Mesodermal cell (in vitro differentiated cells): Measurements from ENCODE around the gene ZIC1.

Experiments
- H3K27ac ChIP-seq: 2 replicates; pipeline ENCODE4 v1.7.0; 2013; ENCODE audit warnings: mild to moderate bottlenecking, low read depth, low read length, moderate library complexity; ENCODE audit not compliant: severe bottlenecking
- H3K36me3 ChIP-seq: 2 replicates; pipeline ENCODE4 v1.7.1; 2013; ENCODE audit warnings: mild to moderate bottlenecking, low read length, moderate library complexity; ENCODE audit not compliant: control insufficient read depth, insufficient read depth
- H3K4me1 ChIP-seq: one replicate; pipeline ENCODE4 v1.7.1; 2013; ENCODE audit warnings: mild to moderate bottlenecking, low read length; ENCODE audit not compliant: insufficient read depth, control insufficient read depth, poor library complexity, severe bottlenecking
- H3K4me3 ChIP-seq: 2 replicates; pipeline ENCODE4 v1.7.0; 2013; ENCODE audit warnings: low read length, control low read depth, mild to moderate bottlenecking; ENCODE audit not compliant: insufficient read depth, poor library complexity, severe bottlenecking; ENCODE audit errors: extremely low read depth
- H3K9me3 ChIP-seq: 2 replicates; pipeline ENCODE4 v1.7.1; 2013; ENCODE audit warnings: mild to moderate bottlenecking, low read length, moderate library complexity; ENCODE audit not compliant: control insufficient read depth
- WGBS, 2 experiments: methylation state at CpG; one replicate each; pipeline ENCODE4 v1.1.5; 2013; ENCODE audit warnings: missing lambda C conversion rate in 2 of 2; ENCODE audit not compliant: insufficient coverage in 2 of 2; 5-methylcytosine and 5-hydroxymethylcytosine counted together

Gene ZIC1

GRCh38 chr3:147380977-147381376, 28.2 kb upstream of the ZIC1 start:
- Histone ChIP-seq H3K4me3 (no peak overlapping the region), H3K27ac (no peak overlapping the region), H3K9me3 (no peaks in the 10 kb centered on the region), H3K36me3 (no peaks in the 10 kb centered on the region), H3K4me1 (no peaks in the 10 kb centered on the region)
- 55 to 69% methylated on average over 3 of the region's 3 CpGs for WGBS, 2 experiments

DNA sequence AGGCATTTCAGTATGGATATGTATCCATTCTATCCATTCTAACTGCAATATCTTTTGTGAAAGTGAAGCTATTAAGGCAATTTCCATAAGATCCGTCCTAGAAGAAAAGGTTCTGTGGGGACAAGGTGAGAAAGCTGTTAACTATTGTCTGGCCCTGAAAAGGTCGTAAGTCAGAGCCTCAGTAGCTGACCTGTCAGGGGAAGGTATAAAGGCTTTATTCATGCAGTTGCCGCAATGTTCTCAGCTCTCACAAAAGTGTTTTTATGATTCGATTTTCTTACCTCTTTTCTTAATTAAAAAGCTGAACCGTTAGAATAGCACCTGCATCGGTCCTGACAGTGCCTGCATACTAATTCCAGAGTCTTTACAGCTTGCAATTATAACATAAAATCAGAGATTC, 27.6 kb upstream of the ZIC1 start:
- Histone ChIP-seq H3K4me1 (no peaks in the 10 kb centered on the region), H3K27ac (no peak overlapping the region), H3K9me3 (no peaks in the 10 kb centered on the region), H3K36me3 (no peaks in the 10 kb centered on the region), H3K4me3 (no peak overlapping the region)
- WGBS, 2 experiments: 35 to 42% methylated on average over 5 to 6 of the region's 6 CpGs

DNA sequence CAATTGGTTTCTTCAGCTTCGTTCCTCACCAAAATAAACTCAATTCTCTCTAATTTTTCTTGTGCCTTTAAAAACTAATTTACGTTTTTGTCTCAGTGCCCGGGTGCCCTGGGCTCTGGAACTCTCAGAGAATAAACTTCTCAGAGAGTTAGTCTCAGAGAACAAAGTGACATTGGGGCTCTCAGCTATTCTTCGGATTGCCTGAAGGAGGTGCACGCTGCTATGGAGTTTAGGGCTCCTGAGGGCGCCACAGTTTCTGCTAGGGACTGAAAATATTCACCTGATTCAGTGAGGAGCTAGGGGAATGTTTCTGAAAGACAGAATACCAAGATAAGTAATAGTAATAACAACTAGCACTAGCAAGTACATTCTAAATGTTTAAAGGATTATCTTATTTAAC, 25.5 kb upstream of the ZIC1 start:
- H3K9me3 ChIP-seq: no peaks in the 10 kb centered on the region
- no peaks in the 10 kb centered on the region for H3K4me1 ChIP-seq
- 22 to 27% methylated on average over 5 of the region's 6 CpGs for WGBS, 2 experiments
- no peak overlapping the region for H3K4me3 ChIP-seq
- no peaks in the 10 kb centered on the region for H3K36me3 ChIP-seq
- H3K27ac ChIP-seq: no peak overlapping the region

DNA sequence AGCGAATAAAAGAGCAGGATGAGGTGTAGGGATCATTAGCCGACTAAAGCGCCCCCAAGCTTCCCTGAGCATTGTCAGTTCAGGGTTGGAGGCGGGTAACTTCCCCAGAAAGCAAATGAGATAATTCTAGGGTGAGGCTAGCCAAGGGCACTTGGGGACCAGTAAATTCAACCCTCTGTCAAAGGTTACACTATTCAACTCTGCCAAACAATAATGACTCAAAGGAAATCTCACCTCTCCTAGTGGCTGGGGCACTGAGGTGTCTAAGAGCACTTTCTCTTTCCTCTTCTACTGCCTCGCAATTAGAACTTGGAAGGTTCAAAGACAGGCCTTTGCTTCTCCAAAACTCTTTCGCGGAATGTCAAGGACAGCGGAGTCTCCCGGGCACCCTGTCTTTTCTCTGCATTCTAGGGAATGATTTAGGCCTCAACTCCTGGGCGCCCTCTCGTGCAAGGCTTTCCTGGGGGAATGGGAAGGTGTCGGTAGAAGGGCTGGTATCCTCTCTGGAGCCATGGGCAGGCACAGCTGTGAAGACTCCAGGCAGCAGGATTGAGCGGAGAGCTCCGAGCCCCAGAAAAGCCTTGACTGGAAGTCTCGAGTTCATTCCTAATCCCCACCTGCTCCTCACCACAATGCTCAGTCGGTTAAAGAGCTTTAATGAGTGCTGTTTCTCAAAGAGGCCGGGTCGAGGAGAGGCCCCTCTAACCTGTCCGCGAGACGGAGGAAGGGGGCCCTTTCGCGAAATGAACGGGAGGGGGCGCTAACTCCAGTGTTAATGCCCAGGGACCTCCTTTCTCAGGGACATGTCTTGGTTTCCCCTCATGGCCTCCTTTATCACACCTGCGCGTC, 24.7 kb upstream of the ZIC1 start:
- WGBS, 2 experiments: 20 to 29% methylated on average over 18 to 25 of the region's 27 CpGs
- Histone ChIP-seq H3K4me3 (no peak overlapping the region), H3K36me3 (no peaks in the 10 kb centered on the region), H3K4me1 (no peaks in the 10 kb centered on the region), H3K9me3 (no peaks in the 10 kb centered on the region), H3K27ac (no peak overlapping the region)

DNA sequence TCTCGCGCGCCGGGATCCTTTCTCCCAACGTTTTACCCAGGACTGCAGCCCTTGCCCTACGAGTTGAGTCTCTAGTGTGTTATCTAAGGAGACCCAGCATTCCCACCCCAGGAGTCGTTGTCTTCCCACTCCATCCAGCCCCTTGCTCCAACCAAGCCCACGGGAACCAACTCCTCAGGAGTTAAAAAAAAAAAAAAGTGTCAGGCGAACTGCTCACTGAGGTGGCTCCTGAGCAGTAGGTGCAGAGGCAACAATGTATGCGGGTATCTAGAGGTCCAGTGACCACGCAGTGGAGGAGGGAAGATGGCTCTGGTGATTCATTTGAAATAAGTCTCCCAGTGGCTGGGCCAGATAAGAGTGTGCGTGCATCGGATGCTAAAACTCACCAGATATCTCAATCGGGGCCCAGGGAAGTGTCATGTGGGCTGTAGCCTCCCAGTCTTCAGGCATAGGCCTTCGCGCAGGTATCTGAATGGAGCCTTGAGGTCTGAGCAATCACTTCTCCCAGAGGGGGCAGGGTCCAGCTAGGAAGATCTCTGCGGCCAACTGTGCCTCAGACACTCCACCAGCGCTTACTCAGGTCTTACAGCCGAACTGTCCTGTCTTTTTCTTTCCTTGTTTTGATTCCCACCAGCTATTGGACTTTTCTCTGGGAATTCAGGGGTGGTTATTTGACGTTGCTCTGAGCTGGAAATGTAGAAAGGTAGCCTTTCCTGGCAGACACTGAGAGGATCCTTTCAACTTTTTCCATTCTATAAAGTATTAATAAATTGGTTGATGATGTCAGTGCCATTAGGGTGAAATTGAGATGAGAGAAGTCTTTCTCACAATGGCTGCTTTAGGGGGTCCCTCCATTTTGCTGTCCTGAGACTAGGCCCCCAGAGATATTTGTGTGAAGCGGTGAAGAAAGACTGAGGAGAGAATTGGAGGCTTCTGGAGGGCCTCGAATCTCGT, 23.8 kb upstream of the ZIC1 start:
- Histone ChIP-seq H3K4me3 (no peak overlapping the region), H3K4me1 (no peaks in the 10 kb centered on the region), H3K9me3 (no peaks in the 10 kb centered on the region), H3K36me3 (no peaks in the 10 kb centered on the region), H3K27ac (no peak overlapping the region)
- WGBS, 2 experiments: 49 to 53% methylated on average over 9 to 10 of the region's 23 CpGs

GRCh38 chr3:147387291-147387884, 21.8 kb upstream of the ZIC1 start:
- no peaks in the 10 kb centered on the region for H3K36me3 ChIP-seq
- peaks cover under 1% of the 10 kb centered on the region for H3K4me1 ChIP-seq
- WGBS, 2 experiments: 4 to 6% methylated on average over 7 of the region's 10 CpGs
- H3K9me3 ChIP-seq: no peaks in the 10 kb centered on the region
- H3K27ac ChIP-seq: peak overlapping the region; percentile 33
- H3K4me3 ChIP-seq: no peak overlapping the region

GRCh38 chr3:147387885-147388699, 21.1 kb upstream of the ZIC1 start:
- Histone ChIP-seq H3K9me3 (no peaks in the 10 kb centered on the region), H3K4me1 (peaks cover 7% of the 10 kb centered on the region), H3K4me3 (no peak overlapping the region), H3K36me3 (no peaks in the 10 kb centered on the region), H3K27ac (peak overlapping the region; percentile 33)
- WGBS, 2 experiments: 0 to 4% methylated on average over 17 to 26 of the region's 36 CpGs

DNA sequence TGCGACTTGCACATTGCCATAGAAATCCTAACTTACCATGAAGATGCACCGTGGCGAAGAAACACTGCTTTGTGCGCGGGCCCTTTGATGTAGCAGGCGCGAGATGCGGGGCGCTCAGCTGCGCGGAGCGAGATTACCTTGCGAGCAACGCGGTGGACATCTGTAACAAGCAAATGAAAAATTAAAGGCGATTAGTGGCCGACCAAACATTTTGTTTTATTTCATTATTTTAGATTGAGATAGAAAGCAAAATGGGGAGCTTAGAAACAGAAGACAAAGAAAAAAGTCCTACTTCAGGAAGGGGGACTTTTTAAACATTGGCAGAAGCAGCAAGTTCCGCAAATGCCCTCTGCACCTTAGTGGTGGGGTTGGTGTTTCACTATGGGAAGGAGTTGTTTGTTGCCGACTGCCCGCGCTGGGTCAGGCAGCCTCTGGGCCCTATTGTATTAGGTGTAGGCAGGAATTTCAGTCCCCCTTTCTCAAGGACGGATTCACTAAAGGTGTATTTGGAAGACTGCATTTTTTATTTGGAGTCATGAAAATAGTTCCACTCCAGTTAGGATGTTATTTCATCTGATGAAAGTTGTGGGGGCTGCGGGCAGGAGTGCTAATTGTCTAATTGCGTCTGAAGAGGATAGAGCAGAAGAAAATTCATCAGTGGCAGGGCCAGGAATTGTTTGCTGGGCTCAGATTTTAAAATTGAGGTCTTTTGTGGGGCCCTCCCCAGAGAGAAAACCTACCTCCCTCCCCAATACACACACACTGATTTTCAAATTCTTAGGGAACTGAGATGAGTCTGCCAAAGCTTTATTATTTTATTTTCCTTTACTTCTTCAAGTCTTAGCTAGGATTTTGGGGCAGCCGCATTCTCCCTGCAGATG, 20.2 kb upstream of the ZIC1 start:
- Histone ChIP-seq H3K4me3 (no peak overlapping the region), H3K36me3 (no peaks in the 10 kb centered on the region), H3K9me3 (no peaks in the 10 kb centered on the region), H3K27ac (peak overlapping the region; percentile 33), H3K4me1 (peaks cover 8% of the 10 kb centered on the region)
- 0 to 2% methylated on average over 12 to 22 of the region's 25 CpGs for WGBS, 2 experiments

DNA sequence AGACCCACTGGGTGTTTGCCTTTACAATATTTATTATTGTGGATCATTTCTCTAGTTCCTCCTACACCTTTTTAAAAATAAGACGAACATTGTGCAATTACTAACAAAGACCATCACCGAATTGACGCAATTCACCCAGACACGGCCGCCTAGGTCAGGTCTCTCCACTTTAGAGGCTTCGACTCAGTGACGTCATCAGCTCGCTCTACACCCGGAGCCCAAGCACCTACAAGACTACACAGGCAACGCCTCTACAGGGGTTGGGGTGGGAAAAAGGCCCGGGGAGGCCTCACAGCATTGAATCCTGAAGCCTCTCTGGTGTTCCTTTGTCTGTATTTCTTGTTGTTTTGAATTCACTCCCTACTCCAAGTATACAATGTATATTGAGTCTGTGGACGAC, 19.4 kb upstream of the ZIC1 start:
- no peaks in the 10 kb centered on the region for H3K36me3 ChIP-seq
- H3K27ac ChIP-seq: no peak overlapping the region
- peaks cover 8% of the 10 kb centered on the region for H3K4me1 ChIP-seq
- H3K9me3 ChIP-seq: no peaks in the 10 kb centered on the region
- no peak overlapping the region for H3K4me3 ChIP-seq
- WGBS, 2 experiments: 0% methylated on average over 2 of the region's 12 CpGs; no CpG with 5 or more reads in 1 of the 2 experiments
